Large intestine (tissue), 3 donors: ENCODE measurements around the gene KLF14. TPM values are rescaled to one million over a fixed set of nuclear protein-coding genes. Genes with fewer than 3 reads are reported as not detected.
"Not testable (repeated sequence)": the region's sequence is repeated elsewhere in the genome, so short reads cannot be mapped to it uniquely, and the experiment has no call there.

ENCODE experiments used
- DNase-seq, 2 donors: peaks; one replicate each; pipeline versions ENCODE4 v3.0.0 to v3.0.0-alpha.2; 2013
- H3K27ac ChIP-seq: one replicate; pipeline ENCODE4 v1.5.1; 2013; ENCODE audit warnings: low read length
- H3K27me3 ChIP-seq: 2 replicates; pipeline ENCODE4 v1.6.1; 2013; ENCODE audit warnings: low read length; ENCODE audit not compliant: control insufficient read depth, insufficient read depth
- H3K36me3 ChIP-seq: 2 replicates; pipeline ENCODE4 v1.6.1; 2013; ENCODE audit warnings: low read length; ENCODE audit not compliant: control insufficient read depth, insufficient read depth
- H3K4me1 ChIP-seq: one replicate; pipeline ENCODE4 v1.6.1; 2013; ENCODE audit warnings: low read length; ENCODE audit not compliant: control insufficient read depth, insufficient read depth
- H3K4me3 ChIP-seq: one replicate; pipeline ENCODE4 v1.5.1; 2013; ENCODE audit warnings: low read length
- H3K9me3 ChIP-seq: one replicate; pipeline ENCODE4 v1.6.1; 2013; ENCODE audit warnings: mild to moderate bottlenecking, low read depth, low read length, moderate library complexity; ENCODE audit not compliant: control insufficient read depth
- WGBS: methylation state at CpG from one replicate; pipeline ENCODE4 v1.1.5; 2013; ENCODE audit warnings: low lambda C conversion rate; ENCODE audit not compliant: insufficient coverage; 5-methylcytosine and 5-hydroxymethylcytosine counted together
- polyA plus RNA-seq: library from polyadenylated mRNA; unstranded; fragments of 120-200 nt; gene quantifications from one replicate; pipeline ENCODE4 v1.2.1, GENCODE V29; 2013

Gene KLF14
- polyA plus RNA-seq, 1 donor, result 0.18 TPM

DNA sequence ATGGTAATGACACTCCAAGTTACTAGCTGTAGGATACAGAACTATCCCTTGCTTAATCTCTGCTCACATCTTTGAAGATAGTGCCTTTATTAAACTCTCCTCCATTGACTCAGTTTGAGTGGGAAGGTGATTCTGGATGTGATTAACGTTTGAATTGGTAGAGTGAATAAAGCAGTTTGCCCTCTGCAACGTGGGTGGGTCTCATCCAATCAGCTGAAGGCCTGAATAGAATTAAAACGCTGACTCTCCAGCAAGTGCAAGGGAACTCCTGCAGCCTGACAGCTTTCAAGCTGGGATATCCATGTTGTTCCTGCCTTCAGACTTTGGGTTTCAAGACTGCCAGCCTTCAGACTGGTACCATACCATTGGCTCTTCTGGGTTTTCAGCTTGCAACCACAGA is 21.6 kb downstream of the KLF14 start:
- no peak for DNase-seq
- H3K36me3 ChIP-seq, result no peaks in the 10 kb centered on the region
- WGBS, result no CpG with 5 or more reads among the region's 3 CpGs
- H3K4me3 ChIP-seq, result no peak overlapping the region
- H3K27ac ChIP-seq, result no peak overlapping the region
- H3K9me3 ChIP-seq, result no peaks in the 10 kb centered on the region
- H3K4me1 ChIP-seq, result no peaks in the 10 kb centered on the region
- peaks cover 4% of the 10 kb centered on the region for H3K27me3 ChIP-seq

DNA sequence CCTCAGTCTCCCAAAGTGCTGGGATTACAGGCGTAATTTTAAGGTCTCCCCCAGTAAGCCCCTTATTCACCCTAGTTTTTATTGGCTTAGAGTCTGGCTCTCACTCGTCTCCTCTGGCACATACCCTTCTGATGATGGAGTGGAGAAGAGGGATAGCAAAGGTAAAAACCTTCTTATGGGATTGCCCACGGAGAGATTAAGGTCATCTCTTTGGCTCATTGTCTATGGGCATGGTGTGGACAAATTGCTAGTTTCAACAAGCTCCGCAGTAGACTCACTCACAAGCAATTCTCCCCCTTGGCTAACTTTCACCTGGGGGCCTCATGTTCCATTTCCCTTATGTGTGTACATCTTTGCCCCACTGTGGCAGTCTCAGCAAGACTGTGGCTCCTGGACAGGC is 25.2 kb downstream of the KLF14 start:
- DNase-seq, result no peak
- Histone ChIP-seq H3K27ac (no peak overlapping the region), H3K9me3 (no peaks in the 10 kb centered on the region), H3K27me3 (peaks cover 4% of the 10 kb centered on the region), H3K36me3 (no peaks in the 10 kb centered on the region), H3K4me1 (no peaks in the 10 kb centered on the region), H3K4me3 (no peak overlapping the region)
- WGBS, result 100% methylated on average over 1 of the region's 4 CpGs

GRCh38 chr7:130708001-130708400 is 26.0 kb downstream of the KLF14 start:
- Histone ChIP-seq H3K27me3 (peaks cover 4% of the 10 kb centered on the region), H3K4me3 (no peak overlapping the region), H3K36me3 (no peaks in the 10 kb centered on the region), H3K27ac (no peak overlapping the region), H3K4me1 (no peaks in the 10 kb centered on the region), H3K9me3 (no peaks in the 10 kb centered on the region)
- 100% methylated on average over 2 of the region's 4 CpGs for WGBS
- DNase-seq, result no peak

- no peak for DNase-seq
- Histone ChIP-seq H3K36me3 (no peaks in the 10 kb centered on the region), H3K27ac (no peak overlapping the region), H3K4me1 (no peaks in the 10 kb centered on the region), H3K9me3 (no peaks in the 10 kb centered on the region), H3K4me3 (no peak overlapping the region), H3K27me3 (peaks cover 3% of the 10 kb centered on the region)
- WGBS, result no CpG with 5 or more reads among the region's 1 CpG
Measured at GRCh38 chr7:130703851-130704250, 30.2 kb downstream of the KLF14 start.

- Histone ChIP-seq H3K4me3 (no peak overlapping the region), H3K36me3 (no peaks in the 10 kb centered on the region), H3K9me3 (no peaks in the 10 kb centered on the region), H3K27me3 (peaks cover 5% of the 10 kb centered on the region), H3K4me1 (no peaks in the 10 kb centered on the region), H3K27ac (no peak overlapping the region)
- no peak for DNase-seq
- 100% methylated on average over 1 of the region's 2 CpGs for WGBS
Measured at GRCh38 chr7:130701650-130702049, 32.4 kb downstream of the KLF14 start.

DNA sequence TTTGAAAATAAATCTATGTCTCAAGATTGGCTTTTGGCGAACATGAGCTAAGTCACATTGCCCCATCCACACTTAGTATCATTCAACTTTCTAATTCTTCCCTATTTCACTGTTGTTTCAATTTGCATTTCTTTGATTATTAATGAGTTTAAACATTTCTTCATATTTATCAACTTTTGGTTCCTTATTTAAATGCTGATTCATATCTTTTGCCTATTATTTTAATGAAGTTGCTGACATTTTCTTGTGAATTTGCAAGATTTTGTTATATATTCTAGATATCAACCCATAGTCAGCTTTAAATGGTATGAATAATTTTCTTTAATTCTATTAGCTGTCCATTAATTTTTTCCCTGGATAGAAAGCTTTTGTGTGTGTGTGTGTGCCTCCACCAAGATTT is 33.2 kb downstream of the KLF14 start:
- 83% methylated on average over 1 of the region's 1 CpG for WGBS
- Histone ChIP-seq H3K27ac (no peak overlapping the region), H3K27me3 (peaks cover 5% of the 10 kb centered on the region), H3K9me3 (no peaks in the 10 kb centered on the region), H3K4me1 (no peaks in the 10 kb centered on the region), H3K4me3 (no peak overlapping the region), H3K36me3 (no peaks in the 10 kb centered on the region)
- DNase-seq, result no peak

DNA sequence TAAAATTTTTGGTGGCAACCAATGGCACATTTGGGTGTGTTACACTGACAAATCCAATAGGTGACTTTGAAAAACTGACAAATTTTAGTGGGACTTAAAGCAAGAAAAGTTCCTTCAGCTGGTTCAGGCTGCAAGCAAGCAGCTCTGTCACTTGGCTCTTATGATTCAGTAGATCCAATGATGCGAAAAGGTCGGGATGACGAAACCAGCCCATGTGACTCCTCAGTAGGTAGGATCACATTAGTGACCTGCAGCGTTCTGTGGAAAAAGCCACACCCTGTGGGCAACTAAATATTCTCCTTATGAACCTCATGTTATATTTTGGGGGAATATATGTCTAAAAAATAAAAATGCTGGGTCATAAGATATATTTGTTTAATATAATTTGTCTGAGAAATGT is 34.3 kb downstream of the KLF14 start:
- Histone ChIP-seq H3K36me3 (no peaks in the 10 kb centered on the region), H3K4me3 (no peak overlapping the region), H3K27me3 (peaks cover 5% of the 10 kb centered on the region), H3K9me3 (no peaks in the 10 kb centered on the region), H3K4me1 (no peaks in the 10 kb centered on the region), H3K27ac (no peak overlapping the region)
- no CpG with 5 or more reads among the region's 4 CpGs for WGBS
- DNase-seq, result no peak

DNA sequence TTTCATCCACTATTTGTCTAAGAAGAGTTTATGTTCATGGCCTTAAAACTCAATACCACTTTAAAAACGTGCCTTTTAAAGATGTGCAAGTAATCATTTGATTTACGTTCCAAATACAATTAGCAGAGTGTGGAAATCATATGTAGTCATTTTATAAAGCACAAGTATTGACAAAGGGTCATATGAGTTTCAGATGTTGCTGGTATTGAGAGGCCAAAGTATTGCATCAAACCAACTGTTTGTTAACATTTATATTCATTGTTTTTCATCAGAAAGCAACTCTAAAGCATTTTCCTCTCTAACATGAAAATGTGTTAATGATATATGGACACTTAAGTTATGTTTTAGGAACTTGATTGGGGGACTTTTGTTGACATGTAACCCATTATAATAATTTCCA is 36.2 kb downstream of the KLF14 start:
- DNase-seq, result no peak
- Histone ChIP-seq H3K27ac (no peak overlapping the region), H3K36me3 (no peaks in the 10 kb centered on the region), H3K9me3 (no peaks in the 10 kb centered on the region), H3K27me3 (peaks cover 5% of the 10 kb centered on the region), H3K4me3 (no peak overlapping the region), H3K4me1 (no peaks in the 10 kb centered on the region)
- 100% methylated on average over 2 of the region's 2 CpGs for WGBS

GRCh38 chr7:130695840-130696239 is 38.2 kb downstream of the KLF14 start:
- WGBS, result 100% methylated on average over 1 of the region's 2 CpGs
- no peaks in the 10 kb centered on the region for H3K36me3 ChIP-seq
- no peak overlapping the region for H3K4me3 ChIP-seq
- peaks cover 5% of the 10 kb centered on the region for H3K27me3 ChIP-seq
- DNase-seq, result peak; percentile 7
- H3K27ac ChIP-seq, result no peak overlapping the region
- H3K9me3 ChIP-seq, result no peaks in the 10 kb centered on the region
- no peaks in the 10 kb centered on the region for H3K4me1 ChIP-seq

GRCh38 chr7:130692396-130692795 is 41.6 kb downstream of the KLF14 start:
- H3K9me3 ChIP-seq, H3K27ac ChIP-seq, H3K27me3 ChIP-seq, H3K4me1 ChIP-seq, H3K4me3 ChIP-seq, DNase-seq, H3K36me3 ChIP-seq: not testable (repeated sequence)
- WGBS, result no CpG with 5 or more reads among the region's 1 CpG

DNA sequence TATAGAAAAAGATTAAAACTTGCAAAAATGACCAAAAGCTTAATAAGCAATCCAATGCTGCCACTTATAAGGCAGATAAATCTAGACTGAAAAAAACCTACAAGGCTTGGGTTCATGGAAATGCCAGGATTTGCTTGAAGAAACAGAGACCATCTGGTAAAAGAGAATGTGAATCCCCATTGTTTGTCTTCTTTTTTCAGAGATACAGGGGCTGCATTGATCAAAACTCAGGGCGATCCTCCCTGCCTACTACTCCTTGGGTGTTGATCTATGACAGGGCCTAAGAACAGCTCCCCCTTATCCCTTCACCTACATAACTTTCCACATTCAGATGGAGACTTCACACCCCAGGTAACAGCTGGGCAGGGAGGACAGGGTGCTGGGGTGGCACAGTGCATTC is 44.3 kb downstream of the KLF14 start:
- H3K4me1 ChIP-seq, result no peaks in the 10 kb centered on the region
- no peaks in the 10 kb centered on the region for H3K36me3 ChIP-seq
- no CpG with 5 or more reads among the region's 1 CpG for WGBS
- H3K4me3 ChIP-seq, result no peak overlapping the region
- DNase-seq, result no peak
- no peaks in the 10 kb centered on the region for H3K27me3 ChIP-seq
- no peak overlapping the region for H3K27ac ChIP-seq
- H3K9me3 ChIP-seq, result no peaks in the 10 kb centered on the region
